ENCODE results near the gene BARX1.
"Not testable (repeated sequence)": the region's sequence is repeated elsewhere in the genome, so short reads cannot be mapped to it uniquely, and the experiment has no call there.

BARX1 gene

DNA sequence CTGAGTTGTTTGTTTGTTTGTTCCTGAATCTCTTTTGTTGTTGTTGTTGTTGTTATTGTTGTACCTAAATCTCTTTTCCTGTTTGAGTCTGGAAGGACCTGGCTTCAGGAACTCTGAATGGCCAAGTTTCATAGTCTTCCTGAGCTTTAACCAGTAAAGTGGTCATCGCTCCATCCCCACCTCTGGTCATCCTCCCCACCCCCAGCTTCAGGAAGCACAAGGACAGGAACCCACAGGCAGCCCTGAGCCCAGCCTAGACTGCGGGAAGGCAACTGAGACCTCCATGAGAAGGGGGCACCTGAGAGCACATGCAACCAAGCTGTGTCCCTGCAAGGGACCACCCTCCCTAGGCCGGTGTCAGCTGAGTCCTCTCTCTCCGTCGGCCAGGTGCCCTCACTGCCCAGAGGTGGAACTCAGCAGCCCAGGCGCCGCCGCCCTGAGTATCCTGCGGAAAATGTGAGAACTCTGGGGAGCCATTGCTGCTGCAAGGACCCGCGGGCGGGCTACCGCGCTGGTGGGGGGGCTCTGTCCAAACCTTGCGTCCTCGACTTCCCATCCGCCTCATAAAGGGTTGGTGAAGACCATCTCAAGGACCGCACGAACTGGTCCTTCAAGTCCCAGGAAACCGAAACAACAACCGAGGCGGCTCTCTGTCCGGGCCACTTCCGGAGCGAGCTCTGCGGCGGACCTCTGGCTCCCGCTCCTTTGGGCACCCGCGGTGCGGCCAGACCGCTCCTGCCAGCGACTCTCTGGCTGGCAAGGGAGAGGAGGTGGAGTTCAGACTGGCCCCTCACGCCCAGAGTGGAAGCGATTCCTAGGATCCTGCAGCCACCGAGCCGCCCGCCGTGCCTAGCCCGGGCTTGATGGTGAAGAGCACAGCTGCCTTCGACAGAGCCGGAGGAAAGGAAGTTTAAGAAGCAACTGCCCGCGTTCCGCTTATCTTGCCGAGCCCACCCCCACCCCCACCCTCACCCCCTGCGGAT, 4.2 kb downstream of the BARX1 start:
- no peak for FAIRE-seq

DNA sequence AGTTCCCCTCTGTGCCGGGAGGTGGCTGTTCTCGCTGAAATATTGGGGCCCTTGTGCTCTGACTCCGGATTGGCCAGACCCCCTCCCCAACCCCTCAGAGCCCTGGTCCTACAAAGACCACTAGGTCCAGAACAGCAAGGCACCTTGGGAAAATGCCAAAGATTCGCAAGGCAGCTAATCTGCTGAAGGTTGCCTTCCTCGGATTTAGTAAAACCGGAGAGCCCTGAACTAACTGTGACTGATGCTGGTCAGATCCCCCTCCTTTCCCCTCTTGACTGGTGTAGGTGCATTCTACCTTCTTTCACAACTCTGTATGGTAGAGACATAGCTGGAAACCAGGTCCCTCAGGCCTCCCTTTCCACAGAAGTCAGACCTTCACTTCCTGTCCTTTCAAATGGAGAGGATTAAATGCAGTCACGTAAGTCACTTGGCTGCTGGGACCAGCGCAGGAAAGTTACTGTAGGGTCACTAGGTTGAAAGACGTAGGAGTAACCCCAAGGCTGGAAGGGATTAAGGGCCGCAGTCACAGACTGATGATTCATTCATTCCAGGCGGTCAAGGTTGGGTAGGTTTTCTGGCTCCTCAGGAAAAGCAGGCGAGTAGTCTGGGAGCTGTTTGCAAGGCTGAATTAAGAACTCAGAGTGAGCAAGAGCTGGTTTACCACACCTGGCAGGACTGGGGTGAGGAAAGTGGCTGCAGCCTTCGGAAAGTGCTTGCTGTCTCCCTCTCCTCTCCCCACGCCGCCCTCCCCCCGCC, 5.3 kb downstream of the BARX1 start:
- no peak for FAIRE-seq

DNA sequence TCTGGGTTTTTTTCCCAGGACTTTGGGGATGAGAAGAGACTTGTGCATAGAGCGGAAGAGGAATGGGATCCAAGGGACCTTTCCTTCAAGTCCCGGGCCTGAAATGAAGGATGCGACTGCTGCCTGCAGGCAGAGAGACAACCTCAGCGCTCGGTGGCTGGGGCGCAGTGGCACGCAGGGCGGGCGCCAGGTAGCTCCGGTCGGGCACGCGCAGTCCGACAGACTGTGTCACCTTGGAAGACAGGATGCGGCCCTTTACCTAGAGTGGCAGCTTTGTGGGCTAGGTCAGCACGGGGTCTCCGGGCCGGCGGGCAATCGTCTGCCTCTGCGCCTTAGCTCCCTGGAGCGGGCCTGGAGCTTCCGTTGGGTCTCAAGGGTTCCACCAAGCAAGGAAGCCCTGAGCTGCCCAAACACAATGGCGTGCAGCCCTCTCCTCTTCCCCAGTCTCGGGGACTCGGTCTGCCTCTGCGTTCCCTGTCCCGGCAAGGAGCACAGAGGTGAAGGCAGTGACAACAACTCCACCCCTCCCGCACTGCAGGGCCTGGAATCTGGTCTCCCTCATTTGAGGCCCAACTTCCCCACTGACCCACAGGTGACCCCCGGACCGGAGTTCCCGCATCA, 6.0 kb downstream of the BARX1 start:
- FAIRE-seq, result no peak

DNA sequence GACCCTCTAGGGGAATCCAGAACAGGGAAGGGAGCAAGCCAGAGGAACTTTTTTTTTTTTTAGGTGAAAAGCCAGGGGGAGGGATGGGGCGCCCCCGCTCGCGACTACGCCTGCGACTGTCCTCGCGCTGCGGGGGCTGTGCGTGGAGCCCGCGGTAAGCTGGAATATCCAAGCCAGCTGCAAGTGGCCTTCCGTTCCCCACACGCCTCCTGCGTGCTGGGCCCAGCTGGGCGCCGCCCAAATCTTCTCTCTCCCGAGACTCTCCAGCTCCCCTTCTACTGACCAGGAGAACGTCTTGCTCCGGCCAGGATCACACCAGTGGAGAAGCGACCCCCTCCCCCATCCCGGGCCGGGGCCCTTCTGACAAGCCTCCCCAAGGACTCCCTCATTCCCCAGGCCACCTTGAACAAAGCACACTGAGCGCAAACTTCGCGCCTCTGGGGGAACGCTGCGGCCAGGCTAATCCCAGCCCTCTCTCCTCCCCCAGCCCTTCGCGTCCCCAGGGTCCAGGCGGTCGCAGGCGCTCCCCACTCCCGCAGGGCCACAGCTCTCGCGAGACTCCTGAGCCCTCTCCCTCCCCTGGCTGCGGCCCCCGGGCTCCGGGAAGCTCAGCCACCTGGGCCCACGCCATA, 6.6 kb downstream of the BARX1 start:
- no peak for FAIRE-seq

DNA sequence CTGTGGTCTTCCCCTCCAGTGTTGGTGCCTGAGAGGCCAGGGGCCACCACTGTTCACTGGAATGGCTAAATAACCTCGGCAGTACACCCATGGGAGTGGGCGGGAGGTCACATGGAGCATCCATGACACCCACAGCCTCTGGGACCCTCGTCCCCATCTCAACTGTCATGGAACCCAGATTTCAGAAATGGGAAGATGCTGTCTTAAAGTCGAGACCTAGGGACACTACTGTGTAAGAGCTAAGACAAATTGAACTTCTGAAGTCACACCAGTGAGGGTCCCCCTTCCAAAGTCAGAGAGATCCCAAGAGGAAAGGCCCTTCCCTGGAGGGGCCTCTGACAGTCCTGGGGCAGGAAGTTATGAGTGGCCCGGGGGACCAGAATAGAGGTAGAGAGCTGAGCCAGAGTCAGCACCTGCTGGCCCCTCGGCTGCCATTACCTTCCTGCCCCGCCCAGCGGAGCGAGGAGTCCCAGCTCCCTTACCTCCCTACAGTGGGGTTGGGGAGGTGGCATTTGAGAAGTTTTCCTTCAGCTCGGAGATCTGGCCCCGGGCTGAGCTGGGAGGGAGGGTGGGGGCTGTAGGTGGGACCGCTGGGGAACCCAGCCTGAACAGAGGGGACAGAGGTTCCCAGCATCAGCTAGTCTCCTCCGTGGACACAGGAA, 7.6 kb downstream of the BARX1 start:
- FAIRE-seq, result no peak

DNA sequence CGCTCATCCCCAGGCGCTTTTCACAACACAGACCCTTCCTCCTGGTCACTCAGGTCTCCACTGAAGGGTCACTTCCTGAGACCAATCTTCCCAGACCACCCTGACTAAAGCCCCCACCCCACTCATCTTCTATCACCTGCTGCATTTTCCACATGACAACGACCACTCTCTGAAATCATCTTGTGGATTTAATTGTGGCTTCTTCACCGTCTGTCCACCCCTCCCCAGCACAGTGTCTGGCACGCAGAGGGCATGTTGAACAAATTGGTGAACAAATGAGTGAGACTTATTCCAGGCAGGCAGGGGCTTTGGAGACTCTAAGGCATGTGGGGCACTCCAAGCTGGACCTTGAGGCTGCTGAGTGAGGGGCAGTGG, 8.8 kb downstream of the BARX1 start:
- no peak for FAIRE-seq

DNA sequence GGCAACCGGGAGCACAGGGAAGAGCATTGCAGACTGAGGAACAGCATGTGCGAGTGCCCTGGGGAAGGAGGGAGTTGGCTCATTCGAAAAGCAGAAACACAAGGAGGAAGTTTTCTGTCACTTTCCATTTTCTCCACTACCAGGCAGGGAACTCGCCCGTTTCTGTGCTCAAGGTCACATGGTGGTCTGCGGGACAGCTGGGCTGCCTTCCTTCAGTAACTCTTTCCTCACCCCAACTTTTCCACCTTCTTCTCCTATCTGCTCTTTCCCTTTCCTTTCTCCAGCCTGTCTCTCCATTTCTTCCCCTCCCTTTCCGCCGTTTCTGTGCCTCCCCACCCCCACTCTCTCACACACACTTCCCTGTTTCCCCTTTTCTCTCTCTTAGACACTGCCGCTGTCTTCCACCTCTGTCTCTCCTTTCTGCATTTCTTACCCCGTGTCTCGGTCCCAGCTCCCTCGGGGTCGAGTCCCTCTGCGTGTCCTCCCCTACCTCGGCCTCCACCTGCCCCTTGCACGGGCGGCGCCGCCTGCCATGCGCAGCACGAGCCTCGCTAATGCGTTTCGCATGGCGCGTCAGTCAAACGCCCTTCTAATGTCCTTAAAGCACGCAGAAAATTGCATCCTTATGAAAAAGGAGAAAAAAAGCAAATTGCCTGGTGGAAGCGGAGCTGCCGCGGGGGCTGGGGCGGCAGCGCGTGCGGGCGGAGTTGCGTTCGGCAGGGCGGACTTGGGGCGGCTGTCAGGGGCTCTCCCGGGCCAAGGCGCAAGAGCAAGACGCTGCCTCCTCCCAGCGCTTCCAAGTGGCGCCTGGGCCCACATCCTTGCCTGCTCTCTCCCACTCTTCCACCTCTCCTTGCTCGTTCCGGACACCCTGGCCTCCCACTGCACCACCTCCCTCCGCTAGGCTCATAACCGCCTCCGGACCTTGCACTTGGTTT, 9.5 kb downstream of the BARX1 start:
- FAIRE-seq, result no peak

DNA sequence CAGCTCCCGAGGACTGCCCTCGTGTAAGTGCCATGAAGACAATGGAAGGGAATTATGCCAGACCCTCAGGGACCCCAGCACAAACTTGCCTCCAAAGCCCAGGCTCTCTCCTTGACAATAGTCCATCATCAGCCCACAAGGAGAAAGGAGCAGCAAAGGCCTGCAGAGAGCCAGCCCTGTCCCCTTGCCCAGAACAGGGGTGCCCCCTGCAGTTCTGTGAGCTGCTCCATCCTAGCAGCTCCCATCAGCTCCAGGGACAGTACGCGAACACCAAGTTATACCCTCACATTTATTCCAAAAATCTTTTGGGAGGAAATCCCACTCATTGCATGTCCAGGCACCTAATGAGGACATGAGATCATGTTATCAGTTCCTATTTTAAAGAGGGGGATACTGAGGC, 11.1 kb downstream of the BARX1 start:
- FAIRE-seq, result no peak

DNA sequence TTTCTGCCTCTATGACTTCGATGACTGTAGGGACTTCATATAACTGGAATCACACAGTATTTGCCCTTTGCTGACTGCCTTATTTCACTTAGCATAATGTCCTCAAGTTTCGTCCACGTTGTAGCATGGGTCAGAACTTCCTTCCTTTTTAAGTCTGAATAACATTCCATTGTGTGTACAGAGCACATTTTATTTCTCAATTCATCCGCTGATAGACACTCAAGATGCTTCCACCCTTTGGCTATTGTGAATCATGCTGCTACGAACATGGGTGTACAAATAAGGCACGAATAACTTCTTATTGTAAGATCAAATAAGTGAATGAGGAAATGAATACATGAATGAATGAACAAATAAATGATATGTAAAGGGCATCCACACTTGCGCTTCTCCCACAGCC, 13.0 kb downstream of the BARX1 start:
- FAIRE-seq, result no peak

DNA sequence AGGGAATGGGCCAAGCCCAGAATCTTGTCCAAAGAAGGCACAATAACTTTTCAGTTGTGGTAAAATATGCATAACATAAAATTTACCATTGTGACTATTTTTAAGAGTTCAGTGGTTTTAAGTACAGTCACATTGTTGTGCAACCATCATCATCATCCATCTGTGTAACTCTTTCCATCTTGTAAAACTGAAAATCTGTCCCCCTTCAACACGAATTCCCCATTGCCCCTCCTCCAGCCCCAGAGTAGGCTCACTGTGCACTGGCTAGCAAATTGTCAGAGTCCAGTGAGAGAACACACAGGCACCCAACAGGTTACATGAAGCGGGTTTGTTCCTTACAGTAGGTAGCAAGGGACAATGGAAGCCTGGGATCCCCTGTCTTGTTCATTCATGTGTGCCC, 13.7 kb downstream of the BARX1 start:
- FAIRE-seq, result no peak

DNA sequence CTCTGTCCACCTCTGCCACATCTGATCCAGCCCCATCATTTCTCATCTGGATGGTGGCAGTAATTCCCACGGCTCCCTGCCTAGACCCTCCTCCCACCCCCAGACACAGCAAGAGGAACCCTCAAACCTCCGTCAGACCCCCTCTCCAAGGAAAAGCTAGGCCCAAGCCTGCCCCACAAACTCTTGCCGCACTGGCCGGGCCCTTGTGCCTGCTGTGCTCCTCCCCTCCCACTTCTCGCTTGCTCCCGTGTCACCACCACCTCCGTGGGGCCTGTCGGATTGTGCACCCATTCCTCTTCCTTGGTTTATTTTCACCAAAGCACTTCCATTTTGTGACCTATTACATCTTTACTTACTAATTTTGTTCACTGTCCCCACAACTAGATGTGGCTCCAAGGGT, 14.2 kb downstream of the BARX1 start:
- FAIRE-seq, result no peak

DNA sequence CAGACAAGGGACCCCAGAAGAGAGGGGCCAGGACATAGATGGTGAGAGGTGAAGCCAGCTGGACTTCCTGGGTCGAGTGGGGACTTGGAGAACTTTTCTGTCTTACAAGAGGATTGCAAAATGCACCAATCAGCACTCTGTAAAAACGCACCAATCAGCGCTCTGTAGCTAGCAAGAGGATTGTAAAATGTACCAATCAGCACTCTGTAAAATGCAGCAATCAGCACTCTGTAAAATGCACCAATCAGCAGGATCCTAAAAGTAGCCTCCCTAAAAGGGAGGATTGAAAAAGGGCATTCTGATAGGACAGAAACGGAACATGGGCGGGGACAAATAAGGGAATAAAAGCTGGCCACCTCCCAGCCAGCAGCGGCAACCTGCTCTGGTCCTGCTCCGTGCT, 15.6 kb downstream of the BARX1 start:
- not testable (repeated sequence) for FAIRE-seq

DNA sequence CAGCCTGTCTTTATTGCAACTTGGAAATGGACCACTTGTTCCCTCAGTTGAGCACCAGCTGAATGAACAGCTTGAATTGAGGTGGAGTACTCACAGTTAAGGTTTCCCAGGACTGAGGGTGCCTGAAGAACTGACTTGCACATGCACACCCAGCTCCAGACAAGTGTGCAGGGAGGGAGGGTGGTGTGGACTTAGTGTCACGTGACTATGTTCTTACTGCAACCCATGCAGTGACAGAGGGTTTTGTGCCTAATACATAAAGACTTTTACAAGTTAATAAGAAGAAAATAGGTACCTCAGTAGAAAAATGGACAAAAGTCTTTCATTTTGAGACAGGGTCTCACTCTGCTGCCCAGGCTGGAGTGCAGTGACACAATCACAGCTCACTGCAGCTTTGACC, 18.0 kb downstream of the BARX1 start:
- FAIRE-seq, result no peak

DNA sequence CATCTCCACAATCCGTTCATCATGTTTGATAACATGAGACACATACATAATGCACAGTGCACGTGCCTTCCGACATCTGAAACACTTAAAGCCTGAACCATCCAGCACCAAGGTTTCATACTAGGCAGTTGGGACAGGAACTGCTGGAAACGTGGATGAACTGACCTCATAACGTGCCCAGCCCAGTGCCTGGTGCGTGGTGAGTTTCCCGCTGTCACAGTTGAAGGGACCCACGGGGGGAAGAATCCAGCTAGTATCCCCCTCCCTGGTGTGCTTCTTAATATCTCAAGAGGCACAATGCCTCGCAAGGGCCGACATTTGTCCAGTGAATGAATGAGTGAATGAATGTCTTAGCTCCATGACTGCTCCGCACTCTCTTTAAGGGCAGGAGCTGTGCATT, 23.2 kb downstream of the BARX1 start:
- FAIRE-seq, result no peak

DNA sequence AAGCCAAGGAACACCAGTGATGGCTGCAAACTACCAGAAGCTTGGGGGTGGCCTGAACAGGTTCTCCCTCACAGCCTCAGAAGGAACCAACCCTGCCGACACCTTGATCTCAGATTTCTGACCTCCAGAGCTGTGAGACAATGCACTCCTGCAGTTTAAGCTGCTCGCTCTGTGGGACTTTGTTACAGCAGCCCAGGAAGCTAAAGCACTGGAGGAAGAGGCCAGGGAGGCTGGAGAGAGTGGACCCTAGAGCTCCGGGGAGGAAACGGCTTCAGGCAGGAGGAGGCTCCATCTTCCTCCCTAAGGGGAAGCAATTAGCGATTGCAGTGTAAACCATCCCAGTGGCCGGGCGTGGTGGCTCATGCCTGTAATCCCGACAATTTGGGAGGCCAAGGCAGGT, 25.1 kb downstream of the BARX1 start:
- FAIRE-seq, result no peak

DNA sequence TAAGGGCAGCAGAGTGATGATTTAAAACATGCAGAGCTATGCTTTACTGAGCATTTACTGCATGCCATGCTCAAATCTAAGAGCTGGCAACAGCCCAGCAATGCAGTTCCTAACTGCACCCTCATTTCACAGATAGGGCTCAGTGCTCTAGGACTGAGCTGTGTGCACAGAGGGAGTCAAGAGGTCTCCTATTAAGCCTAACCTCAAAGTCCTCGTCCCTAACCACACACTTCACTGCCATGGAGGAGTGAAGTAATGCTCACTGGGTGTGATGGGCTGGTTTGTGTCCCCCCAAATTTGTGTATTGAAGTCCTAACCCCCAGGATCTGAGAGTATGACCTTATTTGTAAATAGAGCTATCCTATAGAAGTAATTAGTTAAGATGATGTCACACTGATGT, 25.9 kb downstream of the BARX1 start:
- FAIRE-seq, result no peak

DNA sequence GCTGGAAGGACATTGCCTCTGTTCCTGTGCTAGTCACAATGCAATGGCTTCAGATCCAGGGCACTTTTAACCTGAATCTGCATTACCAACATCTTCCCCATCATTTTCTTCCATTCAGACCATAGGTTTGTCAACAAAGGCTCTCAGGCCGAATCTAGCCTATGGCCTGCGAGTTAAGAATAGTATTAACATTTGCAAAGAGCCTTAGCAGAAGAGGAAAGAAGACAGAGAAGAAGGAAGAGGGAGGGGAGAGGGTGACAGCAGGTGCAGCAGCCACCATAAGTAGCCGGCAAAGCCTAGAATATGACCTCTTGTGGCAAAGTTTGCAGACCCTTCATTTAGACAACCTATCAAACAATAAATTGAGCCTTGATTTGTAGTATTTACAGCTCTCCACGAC, 32.6 kb downstream of the BARX1 start:
- no peak for FAIRE-seq

DNA sequence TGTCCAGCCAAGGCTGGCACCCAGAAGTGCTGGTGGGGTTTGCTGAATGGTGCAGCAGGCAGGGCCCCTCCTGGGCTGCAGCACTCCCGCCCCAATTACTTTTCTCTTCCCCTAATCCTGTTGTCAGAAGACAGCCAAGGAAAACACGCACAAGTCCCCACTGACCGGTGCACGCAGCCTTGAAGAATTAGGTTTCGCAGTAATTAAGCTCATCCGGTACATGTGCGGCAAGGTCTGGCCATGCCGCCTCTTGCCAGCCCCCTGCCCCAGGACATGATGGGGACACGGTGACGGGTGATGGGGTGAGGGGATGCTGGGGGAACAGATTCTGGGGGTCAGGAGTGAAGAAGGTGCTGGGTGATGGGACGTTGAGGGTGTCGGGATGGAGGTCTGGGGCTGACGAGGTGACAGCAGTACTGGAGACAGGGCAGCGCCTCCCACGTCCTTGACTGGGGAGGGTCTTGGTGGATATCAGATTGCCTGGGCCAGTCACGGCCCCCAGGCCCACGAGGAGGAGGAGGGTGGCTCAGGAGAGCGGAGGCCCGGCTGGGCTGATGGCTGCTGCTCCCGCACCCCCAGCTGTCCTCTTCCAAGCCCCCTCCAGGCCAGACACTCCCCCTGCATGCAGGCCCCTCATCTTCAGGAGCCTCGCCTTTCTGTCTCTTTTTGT, 34.9 kb downstream of the BARX1 start:
- FAIRE-seq, result no peak

DNA sequence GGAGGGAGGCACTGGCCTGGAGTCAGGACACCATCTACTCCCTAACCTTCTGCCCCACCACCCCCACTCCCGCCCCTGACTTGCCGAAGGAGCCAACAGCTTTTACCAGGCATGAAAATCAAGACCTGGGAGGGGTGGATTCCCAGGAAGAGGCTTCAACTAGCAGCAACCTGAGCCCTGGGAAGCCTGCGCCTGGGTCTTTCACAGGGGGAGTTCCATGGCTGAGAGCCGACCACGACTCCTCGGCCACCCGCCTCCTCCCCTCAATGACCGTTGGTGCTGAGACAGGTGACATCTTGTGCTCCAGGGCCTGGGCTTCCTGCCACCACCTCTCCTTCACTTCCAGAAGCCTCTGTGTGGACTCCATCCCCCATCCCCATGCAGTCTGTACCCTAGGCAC, 37.1 kb downstream of the BARX1 start:
- FAIRE-seq, result no peak

DNA sequence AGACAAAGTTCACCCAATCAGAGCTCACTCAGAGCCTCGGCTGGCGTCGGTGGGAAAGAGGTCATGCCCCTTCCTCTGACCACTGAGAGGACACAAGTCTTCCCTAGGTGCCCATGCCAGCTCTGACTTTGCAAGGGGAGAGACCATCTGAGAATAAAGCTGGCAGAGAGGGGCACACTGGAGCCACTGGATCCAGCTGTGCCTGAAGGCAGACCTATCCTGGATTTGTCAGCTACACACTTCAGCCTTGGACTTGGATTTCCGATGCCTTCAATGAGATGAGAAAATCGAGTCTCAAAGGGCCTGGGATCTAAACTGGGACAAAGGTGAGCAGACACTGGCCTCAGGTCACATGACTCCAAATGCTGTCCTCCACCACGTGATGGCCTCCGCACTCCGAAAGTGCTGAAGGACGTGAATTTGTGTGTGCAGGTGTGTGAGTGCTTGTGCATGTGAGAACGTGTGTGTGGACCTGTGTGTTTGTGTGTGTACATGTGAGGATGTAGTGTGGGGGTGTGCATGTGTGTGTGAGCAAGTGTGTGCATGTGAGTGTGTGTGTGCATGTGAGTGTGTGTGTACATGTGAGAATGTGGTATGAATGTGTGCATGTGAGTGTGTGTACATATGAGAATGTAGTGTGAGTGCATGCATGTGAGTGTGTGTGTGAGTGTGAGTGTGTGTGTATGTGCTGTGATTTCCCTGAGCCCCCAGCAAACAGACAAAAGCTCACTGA, 37.9 kb downstream of the BARX1 start:
- FAIRE-seq, result no peak

Data from colon (tissue), 2 donors.